ENCODE data around the gene VAX1. TPM values are rescaled to one million over a fixed set of nuclear protein-coding genes. Genes with fewer than 3 reads are reported as not detected.

Gene VAX1
- total RNA-seq, 4 donors from 2014 or later: not detected

DNA sequence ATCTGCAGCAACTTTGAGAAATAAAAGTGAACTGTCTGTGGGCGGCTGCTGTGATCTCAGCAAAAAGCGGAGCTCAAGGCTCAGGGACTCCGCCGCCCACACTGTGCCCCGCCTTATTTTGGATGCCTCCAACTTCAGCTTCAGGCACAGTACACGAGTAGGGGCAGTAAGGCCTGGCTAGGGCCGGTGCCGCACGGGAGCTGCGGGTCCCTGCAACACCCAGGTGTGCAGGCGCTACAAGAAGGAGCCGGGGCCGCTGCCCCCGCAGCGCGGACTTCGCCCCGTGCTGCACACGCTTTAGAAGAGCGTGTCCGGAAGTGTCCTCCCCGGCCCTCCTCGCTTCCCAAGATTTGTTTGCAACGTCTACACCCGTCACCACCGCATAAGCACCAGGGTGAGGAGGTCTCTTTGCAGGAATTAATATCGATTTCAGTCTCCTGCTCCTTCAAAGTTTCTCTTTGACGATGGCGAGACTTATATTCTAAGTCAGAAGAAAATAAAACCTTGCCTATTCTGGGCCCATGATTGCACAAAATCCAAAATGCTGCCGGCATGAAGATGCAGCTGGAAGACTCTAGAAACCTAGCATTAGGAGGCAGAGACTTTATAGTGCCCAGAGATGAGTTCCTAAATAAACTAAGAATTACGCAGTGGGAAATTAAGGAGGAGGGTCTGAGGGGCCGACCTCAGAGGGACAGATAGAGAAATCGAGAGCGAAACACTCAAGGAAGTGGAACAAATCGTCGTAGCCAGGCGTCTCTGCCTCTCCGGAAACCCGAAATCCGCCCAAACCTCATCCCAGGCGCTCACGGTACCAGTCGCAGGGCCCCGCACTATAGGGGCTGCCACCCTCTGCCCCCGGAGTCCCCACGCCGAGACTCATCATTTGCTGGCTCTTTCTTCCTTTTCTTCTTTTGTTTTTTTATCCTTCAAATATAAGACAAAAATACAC is 6.4 kb downstream of the VAX1 start:
- TF ChIP-seq, protein P1, sequence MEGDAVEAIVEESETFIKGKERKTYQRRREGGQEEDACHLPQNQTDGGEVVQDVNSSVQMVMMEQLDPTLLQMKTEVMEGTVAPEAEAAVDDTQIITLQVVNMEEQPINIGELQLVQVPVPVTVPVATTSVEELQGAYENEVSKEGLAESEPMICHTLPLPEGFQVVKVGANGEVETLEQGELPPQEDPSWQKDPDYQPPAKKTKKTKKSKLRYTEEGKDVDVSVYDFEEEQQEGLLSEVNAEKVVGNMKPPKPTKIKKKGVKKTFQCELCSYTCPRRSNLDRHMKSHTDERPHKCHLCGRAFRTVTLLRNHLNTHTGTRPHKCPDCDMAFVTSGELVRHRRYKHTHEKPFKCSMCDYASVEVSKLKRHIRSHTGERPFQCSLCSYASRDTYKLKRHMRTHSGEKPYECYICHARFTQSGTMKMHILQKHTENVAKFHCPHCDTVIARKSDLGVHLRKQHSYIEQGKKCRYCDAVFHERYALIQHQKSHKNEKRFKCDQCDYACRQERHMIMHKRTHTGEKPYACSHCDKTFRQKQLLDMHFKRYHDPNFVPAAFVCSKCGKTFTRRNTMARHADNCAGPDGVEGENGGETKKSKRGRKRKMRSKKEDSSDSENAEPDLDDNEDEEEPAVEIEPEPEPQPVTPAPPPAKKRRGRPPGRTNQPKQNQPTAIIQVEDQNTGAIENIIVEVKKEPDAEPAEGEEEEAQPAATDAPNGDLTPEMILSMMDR (IDR thresholded peaks at IDR 0.05; ENCODE audit: low read depth): no peak

DNA sequence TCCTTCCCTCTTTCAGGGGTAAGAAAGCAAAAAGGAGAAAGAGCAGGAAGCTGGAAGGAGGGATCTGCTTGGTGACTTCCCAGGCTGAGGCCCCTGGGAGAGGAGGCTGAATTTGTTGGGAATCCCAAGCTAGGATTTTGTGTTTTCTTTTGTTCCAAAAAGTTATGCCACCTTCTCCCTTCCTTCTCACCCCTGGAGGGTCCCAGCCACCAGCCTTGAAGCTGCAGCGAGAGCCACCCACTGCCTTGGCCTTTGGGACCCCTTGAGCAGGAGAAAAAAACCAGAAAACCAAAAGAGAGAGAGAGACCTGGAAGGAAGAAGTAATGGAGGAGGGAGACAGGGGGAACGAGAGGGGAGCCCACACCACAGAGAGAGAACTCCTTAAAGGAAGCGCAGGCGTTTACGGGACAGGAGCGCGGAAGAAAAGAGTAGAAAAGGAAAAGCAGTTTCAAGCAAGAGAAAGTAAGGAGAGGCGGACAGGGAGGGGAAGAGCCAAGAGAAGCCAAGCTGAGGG is 7.2 kb downstream of the VAX1 start:
- TF ChIP-seq, protein P1 (IDR thresholded peaks at IDR 0.05; ENCODE audit: low read depth): no peak

DNA sequence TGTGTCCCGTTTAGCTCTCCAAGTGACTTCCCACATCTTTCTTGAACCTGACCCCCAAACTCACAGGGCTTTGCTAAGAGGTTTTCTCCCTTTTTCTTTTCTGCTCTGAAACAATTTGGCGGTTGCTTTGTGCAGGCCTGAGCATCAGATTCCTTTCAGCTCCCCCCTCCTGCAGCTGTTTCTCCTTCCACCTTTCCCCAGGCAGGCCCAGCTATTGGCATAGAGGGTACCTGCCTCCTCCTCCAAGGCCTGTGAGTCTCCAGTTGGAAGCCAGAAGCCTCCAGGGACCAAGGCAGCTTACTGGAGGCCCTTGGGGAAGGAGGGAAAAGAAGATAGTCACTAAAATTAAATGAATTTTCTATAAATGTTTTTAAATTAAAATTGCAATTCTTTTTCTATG is 7.7 kb downstream of the VAX1 start:
- TF ChIP-seq, protein P1 (IDR thresholded peaks at IDR 0.05; ENCODE audit: low read depth): no peak

DNA sequence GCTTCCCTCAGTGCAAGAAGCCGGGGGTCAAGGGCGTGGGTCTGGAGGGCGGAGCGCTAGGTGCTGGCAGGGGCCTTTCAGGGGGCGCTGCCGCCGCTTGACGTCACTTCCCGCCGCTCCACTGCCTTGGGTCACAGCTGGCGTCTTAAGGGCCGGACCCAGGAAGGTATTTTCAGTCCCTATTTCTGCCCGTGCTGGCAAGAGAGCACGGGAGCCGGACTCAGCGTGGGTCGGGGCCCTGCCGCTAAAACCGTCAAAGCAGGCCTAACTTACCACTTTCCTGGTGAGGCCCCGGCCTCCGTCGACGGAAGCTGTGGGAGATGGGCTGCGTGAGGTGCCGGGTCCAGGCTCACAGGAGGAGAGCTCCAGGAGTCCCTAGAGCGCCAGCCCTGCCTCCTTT is 12.0 kb downstream of the VAX1 start:
- TF ChIP-seq, protein P1 (IDR thresholded peaks at IDR 0.05; ENCODE audit: low read depth): no peak

DNA sequence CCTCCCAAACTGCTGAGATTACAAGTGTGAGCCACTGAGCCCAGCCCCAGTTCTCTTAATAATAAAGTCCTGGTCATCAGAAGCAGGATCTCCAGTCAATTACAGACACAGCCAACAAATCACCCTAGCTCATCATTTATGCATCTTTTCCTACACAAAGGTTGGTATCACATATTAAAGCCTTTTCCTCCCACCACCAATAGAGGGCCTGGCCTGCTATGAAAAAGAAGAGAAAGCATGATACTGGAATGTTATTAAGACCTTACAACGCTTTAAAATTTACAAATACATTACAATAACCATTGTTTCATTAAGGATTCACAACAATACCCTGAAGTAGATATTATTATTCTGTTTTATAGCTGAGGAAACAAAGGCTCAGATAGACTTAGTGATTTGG is 25.9 kb downstream of the VAX1 start:
- TF ChIP-seq, protein P1 (IDR thresholded peaks at IDR 0.05; ENCODE audit: low read depth): no peak

DNA sequence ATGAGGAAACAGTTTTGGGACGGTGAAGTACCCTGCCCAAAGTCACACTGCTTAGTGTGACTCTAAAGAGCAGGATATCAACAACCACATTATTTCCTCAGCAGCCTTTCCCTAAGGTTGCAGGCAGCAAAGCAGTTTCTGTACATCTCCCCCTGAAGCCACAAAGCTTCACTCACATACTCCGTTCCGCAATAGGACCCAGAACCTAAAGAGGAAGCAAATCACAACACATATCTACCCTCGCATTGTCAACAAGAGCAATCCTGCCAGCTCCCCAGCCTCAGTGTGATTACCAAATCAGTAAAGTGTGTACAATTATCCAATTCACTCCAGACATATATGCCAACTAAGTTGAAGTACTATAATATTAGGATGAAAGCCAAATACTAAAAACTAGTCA is 30.8 kb downstream of the VAX1 start:
- TF ChIP-seq, protein P1 (IDR thresholded peaks at IDR 0.05; ENCODE audit: low read depth): no peak

DNA sequence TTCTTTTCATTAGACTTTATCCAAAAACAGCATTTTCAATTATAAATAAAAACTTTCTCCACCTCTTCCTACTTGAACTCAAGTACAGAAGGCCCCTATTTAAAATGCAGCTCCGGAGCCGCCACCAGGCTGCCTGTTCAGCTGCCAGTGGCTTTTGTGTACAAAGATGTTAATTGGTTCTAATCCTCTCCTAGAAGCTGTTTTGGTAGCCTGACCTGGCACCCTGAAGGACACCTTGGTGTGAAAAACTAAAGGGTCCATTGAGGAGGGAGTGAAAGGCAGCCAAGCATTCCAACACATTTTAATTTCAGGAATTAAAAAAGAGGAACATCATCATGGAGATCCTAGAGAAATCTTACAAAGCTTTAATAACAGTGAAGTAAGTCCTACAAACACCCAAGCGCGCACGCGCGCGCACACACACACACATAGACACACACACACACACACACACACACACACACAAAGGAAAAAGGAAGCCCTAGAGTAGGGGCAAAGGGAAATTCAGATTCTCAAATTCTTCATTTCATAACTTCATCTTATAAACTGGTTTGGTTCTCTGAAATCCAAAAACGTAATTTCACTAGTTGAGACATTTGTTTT is 41.4 kb downstream of the VAX1 start:
- TF ChIP-seq, protein P1 (IDR thresholded peaks at IDR 0.05; ENCODE audit: low read depth): no peak

All from subcutaneous adipose tissue (tissue), 4 donors.